Progenitor cell of endocrine pancreas (in vitro differentiated cells): ENCODE data around the gene NIFK. TPM values are rescaled to one million over a fixed set of nuclear protein-coding genes. Genes with fewer than 3 reads are reported as not detected.

Experiments used
- DNase-seq: peaks from one replicate; pipeline ENCODE4 v3.0.0; 2021; ENCODE audit warnings: low spot score; ENCODE audit not compliant: unreplicated experiment
- H3K27ac Mint-ChIP-seq: 2 replicates; pipeline ENCODE4 v1.8.0; 2021; ENCODE audit warnings: mild to moderate bottlenecking, moderate library complexity, mixed read lengths
- H3K27me3 Mint-ChIP-seq: 2 replicates; pipeline ENCODE4 v1.8.0; 2021; ENCODE audit warnings: mixed read lengths
- H3K36me3 Mint-ChIP-seq: 2 replicates; pipeline ENCODE4 v1.8.0; 2022; ENCODE audit warnings: mixed read lengths; ENCODE audit not compliant: insufficient read depth
- H3K4me1 Mint-ChIP-seq: 2 replicates; pipeline ENCODE4 v1.8.0; 2021; ENCODE audit warnings: low read depth, mixed read lengths
- H3K4me3 Mint-ChIP-seq: 2 replicates; pipeline ENCODE4 v1.8.0; 2021; ENCODE audit warnings: low read depth, mild to moderate bottlenecking, moderate library complexity, mixed read lengths
- H3K9me3 Mint-ChIP-seq: 2 replicates; pipeline ENCODE4 v1.8.0; 2021; ENCODE audit warnings: low read depth, mixed read lengths
- CTCF ChIP-seq: fragments of 200-600 bp; sonication (generic); IDR thresholded peaks from one replicate; pipeline ENCODE4 v1.5.0; 2021; ENCODE audit warnings: antibody characterized with exemption, mild to moderate bottlenecking; ENCODE audit not compliant: unreplicated experiment
- long read RNA-seq: library from polyadenylated mRNA; unstranded; transcript quantifications from one replicate; pipeline ENCODE4 v2.0.0, GENCODE V29; 2020
- total RNA-seq: library from RNA; stranded (reverse); gene quantifications from 2 replicates; pipeline ENCODE4 v1.2.1, GENCODE V29; 2021

The NIFK gene
- 45.0 and 53.6 TPM in 2 replicates for total RNA-seq
- long read RNA-seq, transcript NIFK-201 (7 exons, 1,734 nt), result major isoform, 42 of 46 reads
- long read RNA-seq, partial matches to known transcripts, result 1 of 46 reads
- long read RNA-seq, other reads (novel, unspliced or antisense), result 1 of 46 reads

- peak; percentile 99 for DNase-seq
- Mint-ChIP-seq H3K27me3 (peaks cover 5% of the 10 kb centered on the region), H3K4me1 (peaks cover 8% of the 10 kb centered on the region), H3K9me3 (no peaks in the 10 kb centered on the region), H3K36me3 (peaks cover 4% of the 10 kb centered on the region), H3K4me3 (peak within 1 kb of the TSS; percentile 98), H3K27ac (peak within 1 kb of the TSS; percentile 95)
- no peak for TF ChIP-seq CTCF
Observed at GRCh38 chr2:121736462-121737336, at the start of gene NIFK. Gene NIFK, minus strand, starts transcription at chr2:121736875. Its CDS starts 25 bp downstream, at chr2:121736850.

GRCh38 chr2:121783180-121783579 lies 46.5 kb upstream of the NIFK start:
- Mint-ChIP-seq H3K4me3 (no peak overlapping the region), H3K27me3 (peaks cover 5% of the 10 kb centered on the region), H3K4me1 (peaks cover 1% of the 10 kb centered on the region), H3K36me3 (no peaks in the 10 kb centered on the region), H3K9me3 (no peaks in the 10 kb centered on the region), H3K27ac (no peak overlapping the region)
- TF ChIP-seq CTCF, result no peak
- DNase-seq, result no peak

- no peak for DNase-seq
- H3K4me1 Mint-ChIP-seq, result peaks cover 1% of the 10 kb centered on the region
- H3K27ac Mint-ChIP-seq, result no peak overlapping the region
- H3K36me3 Mint-ChIP-seq, result no peaks in the 10 kb centered on the region
- TF ChIP-seq CTCF, result no peak
- H3K27me3 Mint-ChIP-seq, result no peaks in the 10 kb centered on the region
- H3K4me3 Mint-ChIP-seq, result no peak overlapping the region
- H3K9me3 Mint-ChIP-seq, result no peaks in the 10 kb centered on the region
Observed at GRCh38 chr2:121778741-121779487, 42.2 kb upstream of the NIFK start.

- H3K27me3 Mint-ChIP-seq, result no peaks in the 10 kb centered on the region
- TF ChIP-seq CTCF, result no peak
- no peak overlapping the region for H3K4me3 Mint-ChIP-seq
- DNase-seq, result no peak
- peaks cover 1% of the 10 kb centered on the region for H3K4me1 Mint-ChIP-seq
- no peak overlapping the region for H3K27ac Mint-ChIP-seq
- H3K36me3 Mint-ChIP-seq, result no peaks in the 10 kb centered on the region
- H3K9me3 Mint-ChIP-seq, result no peaks in the 10 kb centered on the region
Observed at GRCh38 chr2:121777699-121778058, 41.0 kb upstream of the NIFK start.
